HCEC 1CT (cell line): ENCODE measurements around the gene DCAF10.
"Not testable (repeated sequence)": the region's sequence is repeated elsewhere in the genome, so short reads cannot be mapped to it uniquely, and the experiment has no call there.

Source experiments
- DNase-seq: peaks from one replicate; pipeline ENCODE4 v3.0.0-alpha.2; 2017

Gene DCAF10

GRCh38 chr9:37870081-37870798 is 69.6 kb downstream of the DCAF10 start:
- no peak for DNase-seq

GRCh38 chr9:37870799-37871176 is 70.2 kb downstream of the DCAF10 start:
- DNase-seq = no peak

GRCh38 chr9:37873955-37874354 is 73.4 kb downstream of the DCAF10 start:
- no peak for DNase-seq

DNA sequence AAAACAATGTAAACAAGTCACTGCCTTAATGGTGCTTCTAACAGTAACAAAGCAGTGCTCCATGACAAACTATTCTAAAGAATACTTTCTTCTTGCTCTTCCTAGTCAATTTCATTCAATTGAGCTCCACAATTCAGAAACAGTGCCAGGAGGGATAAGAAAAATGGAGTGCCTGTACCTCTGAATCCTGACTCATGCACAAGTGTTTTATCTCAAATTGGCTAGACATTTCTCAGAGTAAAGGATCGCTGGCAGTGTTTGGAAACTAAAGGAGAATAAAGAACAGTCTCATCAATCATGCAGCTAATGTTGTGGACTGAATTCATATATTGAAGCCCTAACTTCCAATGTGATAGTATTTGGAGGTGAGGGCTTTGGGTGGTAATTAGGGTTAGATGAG is 75.8 kb downstream of the DCAF10 start:
- no peak for DNase-seq

GRCh38 chr9:37880916-37881479 is 80.4 kb downstream of the DCAF10 start:
- DNase-seq = no peak

GRCh38 chr9:37887977-37888583 is 87.5 kb downstream of the DCAF10 start:
- DNase-seq = peak; percentile 61

- DNase-seq = no peak
Measured at GRCh38 chr9:37889536-37889935, 88.9 kb downstream of the DCAF10 start.

GRCh38 chr9:37891042-37891441 is 90.4 kb downstream of the DCAF10 start:
- DNase-seq = not testable (repeated sequence)

DNA sequence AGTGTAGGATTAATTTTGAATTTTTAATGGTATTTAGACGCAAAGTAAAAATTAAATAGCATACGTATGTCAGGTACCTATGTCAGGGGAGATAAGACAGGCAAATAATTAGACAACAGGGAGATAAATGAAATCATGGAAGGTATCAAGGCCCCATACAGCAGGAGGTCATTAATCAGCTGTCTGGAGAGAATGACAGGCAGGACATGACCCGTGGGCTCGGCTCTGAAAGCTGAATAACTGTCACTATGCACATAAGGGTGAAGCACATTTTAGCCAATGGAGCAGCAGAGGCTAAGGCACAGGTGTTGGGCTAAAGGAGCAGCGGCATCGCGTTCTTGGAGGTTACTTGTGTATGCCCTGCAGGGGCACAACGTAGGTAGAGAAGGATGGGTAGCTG is 91.5 kb downstream of the DCAF10 start:
- no peak for DNase-seq

- peak; percentile 63 for DNase-seq
Measured at GRCh38 chr9:37897665-37898064, 97.1 kb downstream of the DCAF10 start.

DNA sequence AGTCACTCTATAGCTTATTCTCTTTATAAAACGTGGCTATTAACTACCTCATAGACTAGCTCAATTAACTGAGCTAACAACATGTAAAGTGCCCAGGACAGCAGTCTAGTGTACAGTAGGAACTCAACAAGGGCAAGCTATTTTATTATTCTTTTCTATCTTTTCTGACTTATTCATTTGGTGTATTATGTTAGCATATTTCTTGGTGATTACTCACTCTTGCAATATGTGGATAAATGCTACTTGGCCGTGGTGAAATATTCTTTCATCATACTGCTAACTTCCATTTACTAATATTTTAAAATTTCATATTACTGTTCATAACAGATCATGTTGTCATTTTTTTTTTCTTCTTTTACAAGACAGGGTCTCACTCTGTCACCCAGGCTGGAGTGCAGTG is 98.4 kb downstream of the DCAF10 start:
- DNase-seq = peak; percentile 77

DNA sequence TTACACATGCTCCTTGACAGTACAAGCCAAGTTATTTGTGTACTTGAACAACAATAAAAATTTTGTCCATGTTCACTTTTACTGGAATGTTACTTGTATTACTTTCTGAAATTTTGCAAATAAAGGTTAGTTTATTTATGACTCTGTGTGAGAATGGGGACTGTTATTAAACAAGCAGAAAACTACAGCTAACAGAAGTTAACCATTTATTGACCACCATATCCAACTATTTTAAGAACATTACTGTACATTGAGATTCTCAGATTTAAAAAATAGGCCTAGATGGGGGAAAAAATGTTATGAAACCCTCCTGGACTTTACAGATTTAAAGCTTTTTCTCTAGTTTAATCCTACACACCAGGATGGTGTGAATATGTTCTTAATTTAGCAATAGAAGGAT is 101.5 kb downstream of the DCAF10 start:
- DNase-seq = no peak

DNA sequence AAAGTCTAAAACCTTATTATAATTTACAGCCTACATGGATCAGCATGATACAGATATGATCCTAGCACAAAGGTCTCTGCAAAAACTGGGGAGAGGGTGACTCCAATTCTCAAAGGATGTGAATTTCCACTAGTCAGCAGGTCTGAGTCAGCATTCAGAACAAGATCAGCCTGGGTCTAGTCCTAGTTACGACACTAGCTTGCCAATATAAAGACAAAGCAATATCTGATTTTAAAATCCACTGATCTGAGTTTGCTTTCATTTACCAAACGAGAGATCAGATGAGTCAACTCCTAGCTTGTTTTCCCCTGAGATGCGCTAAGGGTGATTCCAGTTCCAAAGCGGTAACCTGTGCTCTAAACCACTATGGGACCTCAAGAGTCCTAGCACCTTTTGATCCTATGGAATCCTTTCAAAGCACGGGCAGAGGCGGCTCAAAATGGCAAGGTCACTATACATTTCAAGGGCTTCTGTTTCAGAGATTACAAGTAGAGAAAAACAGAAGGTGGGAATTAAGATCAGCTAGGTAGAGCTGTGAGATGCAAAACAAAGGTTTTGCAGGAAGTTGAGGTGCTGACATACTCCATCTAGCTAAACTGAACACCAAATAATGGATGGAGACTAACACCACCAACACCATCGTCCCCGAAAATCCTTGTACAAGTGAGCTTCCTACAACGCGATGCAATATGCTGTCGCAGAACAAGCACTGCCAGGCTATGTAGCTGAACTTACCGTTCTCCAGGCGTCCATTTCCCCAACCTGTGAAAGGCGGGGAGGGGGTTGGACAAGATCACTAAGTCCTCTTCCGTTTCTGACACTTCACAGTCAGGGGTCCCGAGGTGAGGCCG is 102.4 kb downstream of the DCAF10 start:
- peak; percentile 55 for DNase-seq

GRCh38 chr9:37903647-37904444 is 103.2 kb downstream of the DCAF10 start, which contains the start of gene SLC25A51:
SLC25A51 (minus strand) TSS chr9:37904127; CDS start chr9:37888550, 15,577 bp downstream.
- DNase-seq = peak; percentile 84

- peak; percentile 20 for DNase-seq
Measured at GRCh38 chr9:37904445-37905130, 104.0 kb downstream of the DCAF10 start.

GRCh38 chr9:37905131-37905505 is 104.5 kb downstream of the DCAF10 start:
- DNase-seq = no peak

DNA sequence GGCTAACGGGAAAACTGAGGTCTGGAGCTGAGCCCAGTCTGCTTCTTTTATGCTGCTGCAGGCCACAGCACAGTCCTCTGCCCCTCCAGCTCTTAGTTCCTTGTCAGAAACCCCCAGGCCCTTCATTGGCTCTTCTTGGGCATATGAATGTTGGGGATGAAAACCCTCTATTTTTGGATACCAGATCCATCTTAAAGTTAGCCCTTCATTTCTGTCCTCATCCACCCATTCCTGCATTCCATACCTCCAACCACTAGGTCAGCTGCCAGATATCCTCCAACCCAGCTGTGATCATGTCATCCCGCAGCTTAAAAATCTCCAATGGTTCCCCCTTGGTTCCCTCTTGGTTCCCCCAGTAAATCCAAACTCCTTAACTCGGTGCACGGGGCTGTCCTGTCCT is 105.2 kb downstream of the DCAF10 start:
- DNase-seq = no peak

- no peak for DNase-seq
Measured at GRCh38 chr9:37906312-37907239, 106.0 kb downstream of the DCAF10 start.

- DNase-seq = no peak
Measured at GRCh38 chr9:37908283-37908682, 107.7 kb downstream of the DCAF10 start.

DNA sequence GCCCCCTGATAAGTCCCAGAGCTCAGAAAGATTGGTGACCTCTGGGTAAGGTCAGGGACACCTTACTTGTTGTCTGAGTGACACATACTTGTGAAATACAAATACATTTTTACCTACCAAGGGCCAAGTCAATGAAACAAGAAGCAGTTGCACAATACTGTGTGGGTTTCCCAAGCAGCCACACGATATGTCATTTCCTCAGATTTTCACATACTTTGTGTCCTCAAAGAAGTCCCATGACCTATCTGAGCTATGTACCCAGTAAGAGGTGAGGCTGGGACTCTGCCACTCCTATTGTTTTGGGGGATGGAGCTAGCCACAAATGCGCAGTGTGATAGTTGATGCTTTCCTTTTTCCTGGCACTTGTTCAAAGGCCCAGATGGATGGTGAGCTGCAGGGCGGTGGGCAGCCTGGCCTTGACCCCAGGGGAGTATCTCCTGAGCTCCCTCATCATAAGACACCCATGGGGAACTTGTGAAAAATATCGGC is 108.1 kb downstream of the DCAF10 start:
- peak; percentile 39 for DNase-seq

DNA sequence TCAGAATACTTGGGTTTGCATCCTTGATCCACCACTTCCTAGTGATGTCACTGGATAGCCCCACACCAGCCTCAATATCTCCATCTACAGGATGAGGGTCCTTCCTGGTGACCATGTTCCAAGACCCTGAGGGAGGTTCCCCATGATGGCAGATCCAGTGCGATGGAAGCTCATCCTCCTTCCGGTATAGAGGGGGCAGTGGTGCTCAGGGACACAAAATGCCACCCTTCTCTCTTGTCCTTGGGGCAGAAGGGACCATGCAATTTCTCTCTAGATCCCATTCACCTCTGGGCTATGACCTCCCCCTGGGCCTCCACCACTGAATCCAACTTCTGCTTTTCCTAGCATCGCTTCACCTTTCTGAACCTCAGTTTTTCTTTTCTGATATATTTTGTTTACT is 108.7 kb downstream of the DCAF10 start:
- DNase-seq = no peak
